Esophagus squamous epithelium (tissue), 4 donors: ENCODE measurements around the gene CD163L1.

ENCODE experiments used
- POLR2A ChIP-seq, 4 donors: fragments of 450-650 bp; IDR thresholded peaks; one replicate each; pipeline ENCODE4 v1.6.1; 2017; ENCODE audit warnings: antibody characterized with exemption in 4 of 4, mild to moderate bottlenecking in 4 of 4, moderate library complexity in 3 of 4
- TF ChIP-seq, protein P1 (sequence below), 6 experiments: fragments of 450-650 bp in 4 of 6; fragments of 200-600 bp in 2 of 6; sonication (generic) in 2 of 6; IDR thresholded peaks; one replicate each; pipeline ENCODE4 v1.5.1; 2016 to 2019; ENCODE audit warnings: antibody characterized with exemption in 6 of 6, mild to moderate bottlenecking in 4 of 6, moderate library complexity in 4 of 6

DNA sequence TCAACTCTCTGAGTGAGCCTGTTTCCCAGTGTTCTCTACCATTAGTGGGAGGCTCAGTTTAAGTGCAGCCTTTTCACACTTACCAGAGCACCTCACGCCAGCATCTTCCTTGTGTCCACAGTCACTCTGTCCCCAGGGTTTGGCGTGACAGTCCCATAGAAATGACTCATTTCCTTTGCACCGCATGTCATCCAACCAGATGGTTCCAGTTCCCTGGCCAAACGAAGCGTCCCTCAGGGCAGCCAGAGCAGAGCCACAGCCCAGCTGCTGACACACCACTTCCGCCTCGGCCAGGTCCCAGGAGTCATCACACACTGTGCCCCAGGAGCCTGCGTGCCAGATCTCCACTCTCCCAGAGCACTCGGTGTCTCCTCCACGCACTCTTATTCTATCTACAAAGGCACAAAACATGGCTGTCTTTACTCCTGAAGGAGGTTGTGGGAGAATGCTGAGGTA is 74.7 kb downstream of the CD163L1 start:
- TF ChIP-seq, protein P1, sequence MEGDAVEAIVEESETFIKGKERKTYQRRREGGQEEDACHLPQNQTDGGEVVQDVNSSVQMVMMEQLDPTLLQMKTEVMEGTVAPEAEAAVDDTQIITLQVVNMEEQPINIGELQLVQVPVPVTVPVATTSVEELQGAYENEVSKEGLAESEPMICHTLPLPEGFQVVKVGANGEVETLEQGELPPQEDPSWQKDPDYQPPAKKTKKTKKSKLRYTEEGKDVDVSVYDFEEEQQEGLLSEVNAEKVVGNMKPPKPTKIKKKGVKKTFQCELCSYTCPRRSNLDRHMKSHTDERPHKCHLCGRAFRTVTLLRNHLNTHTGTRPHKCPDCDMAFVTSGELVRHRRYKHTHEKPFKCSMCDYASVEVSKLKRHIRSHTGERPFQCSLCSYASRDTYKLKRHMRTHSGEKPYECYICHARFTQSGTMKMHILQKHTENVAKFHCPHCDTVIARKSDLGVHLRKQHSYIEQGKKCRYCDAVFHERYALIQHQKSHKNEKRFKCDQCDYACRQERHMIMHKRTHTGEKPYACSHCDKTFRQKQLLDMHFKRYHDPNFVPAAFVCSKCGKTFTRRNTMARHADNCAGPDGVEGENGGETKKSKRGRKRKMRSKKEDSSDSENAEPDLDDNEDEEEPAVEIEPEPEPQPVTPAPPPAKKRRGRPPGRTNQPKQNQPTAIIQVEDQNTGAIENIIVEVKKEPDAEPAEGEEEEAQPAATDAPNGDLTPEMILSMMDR (IDR thresholded peaks at IDR 0.05): no peak
- TF ChIP-seq POLR2A (IDR thresholded peaks at IDR 0.05): no peak
